ENCODE data around the gene RCOR1.
A peak's percentile ranks its signal among the peaks of the same experiment; 100 is the strongest.

RCOR1 gene

GRCh38 chr14:102659797-102660196 lies 67.3 kb downstream of the RCOR1 start:
- Mint-ChIP-seq H3K4me1 (peaks cover 37% of the 10 kb centered on the region), H3K27me3 (ENCODE audit: low read depth) (no peaks in the 10 kb centered on the region), H3K36me3 (ENCODE audit: low read depth) (no peaks in the 10 kb centered on the region), H3K4me3 (no peak overlapping the region), H3K27ac (no peak overlapping the region), H3K9me3 (no peaks in the 10 kb centered on the region)
- no peak for TF ChIP-seq CTCF (IDR thresholded peaks at IDR 0.05; ENCODE audit: unreplicated experiment in 3 of 3)

GRCh38 chr14:102661614-102662013 lies 69.2 kb downstream of the RCOR1 start:
- H3K36me3 Mint-ChIP-seq (ENCODE audit: low read depth), result peaks cover 3% of the 10 kb centered on the region
- no peak overlapping the region for H3K4me3 Mint-ChIP-seq
- no peaks in the 10 kb centered on the region for H3K9me3 Mint-ChIP-seq
- peak overlapping the region in 1 of 3 experiments; percentile 9 for H3K27ac Mint-ChIP-seq
- H3K27me3 Mint-ChIP-seq (ENCODE audit: low read depth), result no peaks in the 10 kb centered on the region
- no peak for TF ChIP-seq CTCF (IDR thresholded peaks at IDR 0.05; ENCODE audit: unreplicated experiment in 3 of 3)
- peaks cover 37% of the 10 kb centered on the region for H3K4me1 Mint-ChIP-seq

GRCh38 chr14:102662636-102663430 lies 70.4 kb downstream of the RCOR1 start:
- Mint-ChIP-seq H3K4me3 (no peak overlapping the region), H3K27ac (peak overlapping the region; percentile 28 to 81 (median 65)), H3K4me1 (peaks cover 43% of the 10 kb centered on the region), H3K27me3 (ENCODE audit: low read depth) (no peaks in the 10 kb centered on the region), H3K9me3 (no peaks in the 10 kb centered on the region), H3K36me3 (ENCODE audit: low read depth) (peaks cover 3% of the 10 kb centered on the region)
- TF ChIP-seq CTCF (IDR thresholded peaks at IDR 0.05; ENCODE audit: unreplicated experiment in 3 of 3), result no peak

GRCh38 chr14:102663440-102663839 lies 71.0 kb downstream of the RCOR1 start:
- Mint-ChIP-seq H3K36me3 (ENCODE audit: low read depth) (peaks cover 3% of the 10 kb centered on the region), H3K27me3 (ENCODE audit: low read depth) (no peaks in the 10 kb centered on the region), H3K4me1 (peaks cover 44% of the 10 kb centered on the region), H3K27ac (peak overlapping the region; percentile 28 to 81 (median 65)), H3K9me3 (no peaks in the 10 kb centered on the region), H3K4me3 (no peak overlapping the region)
- TF ChIP-seq CTCF (IDR thresholded peaks at IDR 0.05; ENCODE audit: unreplicated experiment in 3 of 3), result no peak

GRCh38 chr14:102665621-102666020 lies 73.2 kb downstream of the RCOR1 start:
- Mint-ChIP-seq H3K4me3 (no peak overlapping the region), H3K27ac (no peak overlapping the region), H3K4me1 (peaks cover 36% of the 10 kb centered on the region), H3K9me3 (no peaks in the 10 kb centered on the region), H3K36me3 (ENCODE audit: low read depth) (peaks cover 3% of the 10 kb centered on the region), H3K27me3 (ENCODE audit: low read depth) (no peaks in the 10 kb centered on the region)
- no peak for TF ChIP-seq CTCF (IDR thresholded peaks at IDR 0.05; ENCODE audit: unreplicated experiment in 3 of 3)

- Mint-ChIP-seq H3K4me3 (no peak overlapping the region), H3K4me1 (peaks cover 32% of the 10 kb centered on the region)
- TF ChIP-seq CTCF (IDR thresholded peaks at IDR 0.05; ENCODE audit: unreplicated experiment in 3 of 3), result no peak
Observed at GRCh38 chr14:102666635-102667034, 74.2 kb downstream of the RCOR1 start.

More at GRCh38 chr14:102666635-102667034, 74.2 kb downstream of the RCOR1 start:
- H3K36me3 Mint-ChIP-seq (ENCODE audit: low read depth), result peaks cover 3% of the 10 kb centered on the region
- no peaks in the 10 kb centered on the region for H3K27me3 Mint-ChIP-seq (ENCODE audit: low read depth)
- H3K9me3 Mint-ChIP-seq, result no peaks in the 10 kb centered on the region
- no peak overlapping the region for H3K27ac Mint-ChIP-seq
